Ascending aorta (tissue), 2 donors: ENCODE results near the gene SORCS2. TPM values are rescaled to one million over a fixed set of nuclear protein-coding genes. Genes with fewer than 3 reads are reported as not detected.

Source experiments
- DNase-seq, 2 donors: peaks; one replicate each; pipeline ENCODE4 v3.0.0-alpha.2; 2019; ENCODE audit warnings: low spot score in 2 of 2
- H3K27ac ChIP-seq, 2 donors: fragments of 200-600 bp; sonication (generic); one replicate each; pipeline ENCODE4 v1.5.1; 2016 to 2017; ENCODE audit warnings: mild to moderate bottlenecking in 1 of 2
- H3K27me3 ChIP-seq: fragments of 200-600 bp; sonication (generic); one replicate; pipeline ENCODE4 v1.5.1; 2017
- H3K36me3 ChIP-seq, 2 donors: fragments of 200-600 bp; sonication (generic); one replicate each; pipeline ENCODE4 v1.5.1; 2016
- H3K4me1 ChIP-seq, 2 donors: fragments of 200-600 bp; sonication (generic); one replicate each; pipeline ENCODE4 v1.5.1; 2016 to 2017; ENCODE audit warnings: mild to moderate bottlenecking in 1 of 2
- H3K4me3 ChIP-seq, 2 donors: fragments of 200-600 bp; sonication (generic); one replicate each; pipeline ENCODE4 v1.5.1; 2016 to 2017; ENCODE audit warnings: mild to moderate bottlenecking in 1 of 2
- H3K9me3 ChIP-seq, 2 donors: fragments of 200-600 bp; sonication (generic); one replicate each; pipeline ENCODE4 v1.5.1; 2016
- intact Hi-C: fragments of 100-400 bp; cut with DNase I; formaldehyde crosslinking; loops from one replicate; pipeline ENCODE4 v1.15.1; 2023
- total RNA-seq: library from RNA; depleted of rRNA; stranded (reverse); fragments of >200 nt; gene quantifications from one replicate; pipeline ENCODE4 v1.1.0, GENCODE V29; 2016
- TF ChIP-seq, protein P1 (sequence below), 3 experiments: fragments of 200-600 bp in 2 of 3; fragments of 450-650 bp in 1 of 3; sonication (generic) in 2 of 3; IDR thresholded peaks; one replicate each; pipeline ENCODE4 v1.5.1; 2016 to 2019; ENCODE audit warnings: antibody characterized with exemption in 3 of 3, mild to moderate bottlenecking in 1 of 3, moderate library complexity in 1 of 3

The SORCS2 gene
- total RNA-seq, 1 donor from 2014 or later: 0.32 TPM

DNA sequence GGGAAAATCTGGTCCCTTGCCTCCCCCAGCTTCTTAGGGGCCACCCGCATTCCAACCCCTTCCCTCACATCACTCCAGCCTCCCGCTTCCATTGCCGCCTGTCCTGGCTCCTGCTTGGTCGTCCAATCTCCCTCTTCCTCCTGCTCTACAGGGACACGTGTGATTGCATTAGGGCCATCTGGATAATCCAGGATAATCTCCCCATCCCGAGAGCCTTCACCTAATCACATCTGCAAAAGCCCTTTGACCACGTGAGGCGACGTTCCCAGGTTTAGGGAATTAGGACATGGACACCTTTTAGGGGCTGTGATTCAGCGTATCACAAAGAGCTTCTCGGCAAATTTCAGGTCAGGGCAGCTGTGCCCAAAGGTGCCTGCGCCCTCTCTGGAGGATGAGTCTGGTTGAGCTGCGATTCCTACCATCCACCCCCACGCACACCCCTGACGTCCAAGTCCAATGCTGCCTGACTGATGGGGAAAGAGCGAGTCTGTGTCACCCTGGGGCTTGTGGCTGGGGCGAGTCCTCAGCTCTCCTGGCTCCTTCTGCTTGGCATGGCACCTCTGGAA, 137.8 kb downstream of the SORCS2 start:
- Histone ChIP-seq H3K27ac (no peak overlapping the region), H3K36me3 (no peaks in the 10 kb centered on the region), H3K4me1 (peaks cover 0 to 4% of the 10 kb centered on the region in 2 donors), H3K4me3 (no peak overlapping the region), H3K9me3 (no peaks in the 10 kb centered on the region), H3K27me3 (no peaks in the 10 kb centered on the region)
- intact Hi-C loops: no loop called here
- TF ChIP-seq, protein P1, sequence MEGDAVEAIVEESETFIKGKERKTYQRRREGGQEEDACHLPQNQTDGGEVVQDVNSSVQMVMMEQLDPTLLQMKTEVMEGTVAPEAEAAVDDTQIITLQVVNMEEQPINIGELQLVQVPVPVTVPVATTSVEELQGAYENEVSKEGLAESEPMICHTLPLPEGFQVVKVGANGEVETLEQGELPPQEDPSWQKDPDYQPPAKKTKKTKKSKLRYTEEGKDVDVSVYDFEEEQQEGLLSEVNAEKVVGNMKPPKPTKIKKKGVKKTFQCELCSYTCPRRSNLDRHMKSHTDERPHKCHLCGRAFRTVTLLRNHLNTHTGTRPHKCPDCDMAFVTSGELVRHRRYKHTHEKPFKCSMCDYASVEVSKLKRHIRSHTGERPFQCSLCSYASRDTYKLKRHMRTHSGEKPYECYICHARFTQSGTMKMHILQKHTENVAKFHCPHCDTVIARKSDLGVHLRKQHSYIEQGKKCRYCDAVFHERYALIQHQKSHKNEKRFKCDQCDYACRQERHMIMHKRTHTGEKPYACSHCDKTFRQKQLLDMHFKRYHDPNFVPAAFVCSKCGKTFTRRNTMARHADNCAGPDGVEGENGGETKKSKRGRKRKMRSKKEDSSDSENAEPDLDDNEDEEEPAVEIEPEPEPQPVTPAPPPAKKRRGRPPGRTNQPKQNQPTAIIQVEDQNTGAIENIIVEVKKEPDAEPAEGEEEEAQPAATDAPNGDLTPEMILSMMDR (IDR thresholded peaks at IDR 0.05): no peak
- no peak for DNase-seq

DNA sequence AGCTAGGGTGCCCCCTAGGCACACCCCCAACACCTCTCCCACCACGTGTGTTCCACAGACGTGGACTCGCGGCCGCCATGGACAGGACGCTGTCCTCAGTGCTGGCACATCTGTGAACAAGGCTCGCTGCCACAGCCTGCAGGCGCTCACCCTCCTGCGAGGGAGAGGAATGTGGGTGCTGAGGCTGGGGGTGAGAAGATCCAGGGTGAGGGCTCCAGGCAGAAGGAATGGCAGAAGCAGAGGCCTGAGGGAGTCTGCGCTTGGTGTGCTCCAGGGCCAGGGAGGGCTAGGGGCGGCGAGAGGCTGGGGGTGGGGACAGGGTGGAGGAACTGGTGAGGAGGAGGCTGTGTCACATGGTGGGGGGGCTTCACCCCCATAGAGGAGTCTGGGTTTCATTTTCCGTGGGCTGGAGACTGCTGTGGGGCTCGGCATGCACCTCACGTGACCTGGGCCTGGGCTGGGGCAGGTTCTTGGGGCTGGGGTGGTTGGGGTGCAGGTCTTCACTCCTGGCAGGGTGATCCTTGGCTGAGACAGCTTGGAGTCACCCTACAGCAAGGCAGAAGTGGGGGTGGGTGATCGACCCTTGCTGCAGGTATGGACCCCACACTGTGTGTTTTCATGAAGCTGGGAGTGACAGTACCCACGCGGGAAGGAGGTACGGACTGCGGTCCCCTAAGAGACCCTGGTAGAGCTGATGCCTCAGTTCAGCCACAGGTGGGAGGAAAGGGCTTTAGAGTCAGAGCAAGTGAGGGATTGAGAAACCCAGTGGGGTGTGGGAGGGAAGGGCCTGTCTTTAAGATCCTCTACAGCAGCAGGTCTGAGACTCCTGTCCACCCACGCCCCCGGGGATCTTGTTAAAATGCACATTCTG, 138.7 kb downstream of the SORCS2 start:
- Histone ChIP-seq H3K4me1 (peaks cover 0 to 6% of the 10 kb centered on the region in 2 donors), H3K36me3 (no peaks in the 10 kb centered on the region), H3K4me3 (no peak overlapping the region), H3K27ac (no peak overlapping the region), H3K9me3 (no peaks in the 10 kb centered on the region), H3K27me3 (no peaks in the 10 kb centered on the region)
- DNase-seq: no peak
- TF ChIP-seq, protein P1 (IDR thresholded peaks at IDR 0.05): no peak
- intact Hi-C loops: no loop called here

DNA sequence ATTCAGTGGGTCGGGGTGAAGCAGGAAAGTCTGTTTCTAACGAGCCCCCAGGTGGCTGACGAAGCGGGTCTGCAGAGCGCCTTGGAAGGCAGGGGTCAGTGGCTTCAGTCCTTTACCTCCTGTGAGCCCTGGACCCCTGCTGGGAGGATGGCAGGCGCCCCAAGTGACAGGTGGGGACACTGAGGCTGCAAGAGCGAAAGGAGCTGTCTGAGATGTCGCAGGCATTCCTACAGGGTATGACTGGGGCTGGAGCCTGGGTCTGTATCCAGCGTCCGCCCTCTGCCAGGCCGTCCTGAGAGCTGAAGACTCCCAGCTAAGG, 139.3 kb downstream of the SORCS2 start:
- H3K27ac ChIP-seq: no peak overlapping the region
- no peaks in the 10 kb centered on the region for H3K9me3 ChIP-seq
- no peaks in the 10 kb centered on the region for H3K36me3 ChIP-seq
- no peak for DNase-seq
- H3K27me3 ChIP-seq: no peaks in the 10 kb centered on the region
- peaks cover 0 to 6% of the 10 kb centered on the region in 2 donors for H3K4me1 ChIP-seq
- TF ChIP-seq, protein P1 (IDR thresholded peaks at IDR 0.05): no peak
- intact Hi-C loops: no loop called here
- no peak overlapping the region for H3K4me3 ChIP-seq

DNA sequence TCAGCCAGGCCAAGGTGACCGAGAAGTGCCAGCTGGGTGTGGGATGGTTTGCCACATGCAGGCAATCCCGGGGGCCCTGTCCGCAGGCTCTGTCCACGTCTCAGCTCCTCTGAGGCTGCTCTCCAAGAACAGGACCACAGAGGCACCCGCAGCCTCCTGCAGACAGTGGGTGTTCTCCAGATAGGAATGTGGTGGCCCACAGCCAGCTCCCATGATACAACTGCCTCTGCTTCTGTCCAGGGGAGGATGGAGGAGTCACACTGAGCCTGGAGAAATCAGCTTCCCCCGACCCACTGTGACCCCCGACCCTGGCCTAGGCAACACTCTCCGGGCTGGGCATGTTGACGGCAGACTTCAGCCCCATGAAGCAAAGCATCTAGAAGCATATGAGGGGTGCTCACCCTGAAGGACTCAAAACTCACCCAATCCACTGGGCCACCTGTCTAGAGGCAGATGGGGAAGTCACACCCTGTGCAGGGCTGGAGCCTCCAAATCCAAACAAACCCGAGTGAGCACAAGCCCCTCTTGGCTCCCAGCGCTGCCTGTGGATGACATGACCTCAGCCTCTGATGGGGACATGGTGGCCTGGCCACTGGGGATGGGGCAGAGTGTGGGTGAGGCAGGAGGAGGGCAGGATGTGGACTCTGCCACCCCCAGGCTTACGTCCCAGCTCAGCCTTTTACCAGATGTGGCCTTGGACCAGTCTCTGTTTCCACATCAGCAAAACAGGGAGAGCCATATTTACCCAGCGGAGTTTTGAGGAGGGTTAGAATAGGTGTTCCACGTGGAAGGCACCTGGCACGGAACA, 140.1 kb downstream of the SORCS2 start:
- Histone ChIP-seq H3K27me3 (no peaks in the 10 kb centered on the region), H3K4me3 (no peak overlapping the region), H3K4me1 (peaks cover 0 to 6% of the 10 kb centered on the region in 2 donors), H3K9me3 (no peaks in the 10 kb centered on the region), H3K27ac (no peak overlapping the region), H3K36me3 (no peaks in the 10 kb centered on the region)
- TF ChIP-seq, protein P1 (IDR thresholded peaks at IDR 0.05): no peak
- no peak for DNase-seq
- intact Hi-C loops: no loop called here

DNA sequence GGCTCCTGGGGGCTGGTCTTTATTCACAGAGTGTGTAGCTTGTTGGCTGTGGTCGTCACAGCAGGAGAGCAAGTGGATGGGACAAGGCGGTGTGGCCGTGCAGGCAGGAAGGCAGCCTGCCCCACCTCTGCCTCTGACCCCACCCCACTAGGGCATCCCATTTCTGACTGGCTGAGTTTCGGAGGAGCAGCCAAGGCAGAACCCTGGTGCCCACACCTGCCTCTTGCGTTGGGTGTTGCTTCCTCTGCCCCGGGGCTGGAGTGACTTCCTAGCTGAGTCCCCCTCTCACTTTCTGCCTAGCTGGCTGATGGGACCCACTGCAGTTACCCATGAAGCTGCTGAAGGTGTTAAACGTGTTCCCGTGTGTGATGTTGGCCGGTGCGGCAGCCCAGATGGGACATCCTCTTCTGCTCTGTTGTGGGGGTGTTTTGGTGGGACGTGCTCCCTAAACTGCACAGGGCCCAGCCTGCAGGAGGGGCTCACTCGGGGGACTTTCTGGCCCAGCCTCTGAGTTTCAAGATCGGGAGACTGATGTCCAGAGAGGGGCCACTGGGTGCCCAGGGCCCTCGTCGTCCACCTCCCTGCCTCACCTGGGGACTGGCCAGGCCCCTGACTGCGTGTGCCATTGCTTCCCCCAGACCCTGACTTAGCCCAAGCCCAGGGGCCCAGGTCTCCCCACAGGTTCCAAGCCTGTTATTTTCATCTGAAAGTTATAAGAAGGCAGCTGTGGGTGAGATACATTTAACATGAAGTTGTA, 140.9 kb downstream of the SORCS2 start:
- intact Hi-C loops: no loop called here
- H3K4me1 ChIP-seq: peaks cover 0 to 6% of the 10 kb centered on the region in 2 donors

More for the DNA sequence above, 140.9 kb downstream of the SORCS2 start:
- H3K9me3 ChIP-seq: no peaks in the 10 kb centered on the region
- H3K4me3 ChIP-seq: no peak overlapping the region
- TF ChIP-seq, protein P1 (IDR thresholded peaks at IDR 0.05): no peak
- no peaks in the 10 kb centered on the region for H3K27me3 ChIP-seq
- no peaks in the 10 kb centered on the region for H3K36me3 ChIP-seq
- H3K27ac ChIP-seq: no peak overlapping the region
- DNase-seq: no peak
